GM21423 (cell line): ENCODE measurements around the gene TLCD3B.
A peak's percentile ranks its signal among the peaks of the same experiment; 100 is the strongest.

Experiments used
- ATAC-seq: cut with Tn5 transposase; IDR thresholded peaks from one replicate; pipeline ENCODE4 v1.9.1; 2021; ENCODE audit warnings: mild to moderate bottlenecking, moderate library complexity; ENCODE audit not compliant: unreplicated experiment

The TLCD3B gene

DNA sequence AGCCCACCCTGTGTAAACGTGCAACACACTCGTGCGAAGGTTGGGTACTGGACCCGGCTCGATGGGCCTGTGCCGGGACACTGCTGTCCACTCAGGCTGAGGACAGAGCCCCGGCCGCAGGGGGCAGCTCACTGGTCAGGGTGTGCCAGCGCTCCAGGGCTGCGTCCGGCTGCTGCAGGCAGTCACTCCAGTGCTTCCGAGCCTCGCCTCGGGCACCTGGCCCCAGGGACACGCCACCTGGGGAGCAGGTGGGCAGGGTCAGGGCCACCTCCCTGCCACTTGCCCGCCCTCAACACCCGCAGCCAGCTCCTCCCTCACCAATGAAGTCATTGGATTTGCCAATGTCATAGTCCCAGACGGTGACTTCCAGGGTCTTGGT is 25.0 kb downstream of the TLCD3B start:
- no peak for ATAC-seq

DNA sequence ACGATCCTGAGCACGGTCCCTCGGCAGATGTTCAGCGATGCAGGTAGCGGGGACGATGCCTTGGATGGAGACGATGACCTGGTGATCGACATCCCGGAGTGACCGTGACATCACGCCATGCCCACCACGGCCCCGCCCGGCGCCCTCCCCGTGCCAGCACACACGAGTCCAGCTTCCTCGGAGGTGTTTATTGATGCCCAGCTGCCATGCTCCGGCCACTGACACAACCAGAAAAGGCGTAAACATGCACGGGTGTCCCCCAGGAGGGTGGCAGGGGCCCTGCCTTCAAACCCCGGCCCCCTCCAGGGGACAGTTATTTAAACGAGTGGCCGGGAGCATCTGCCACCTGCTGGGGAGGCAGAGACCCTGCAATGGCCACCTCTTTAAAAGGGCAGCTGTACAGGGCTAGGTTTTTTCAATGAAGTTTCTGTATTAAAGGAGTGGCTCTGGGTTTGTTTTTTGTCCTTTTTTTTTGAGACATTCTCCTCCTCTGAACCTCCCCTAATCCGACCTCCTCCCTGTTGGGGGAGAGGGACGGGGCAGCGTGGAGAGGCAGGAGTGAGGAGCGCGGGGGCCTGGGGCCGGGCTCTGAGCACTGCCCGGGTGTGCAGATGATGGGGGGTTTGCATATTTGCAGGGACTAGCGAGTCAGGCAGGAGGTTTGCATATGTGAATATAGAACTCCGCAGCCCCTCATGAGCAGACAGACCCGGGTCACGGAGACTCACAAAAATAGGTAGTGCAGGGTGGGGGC is 25.6 kb downstream of the TLCD3B start:
- ATAC-seq, result no peak

GRCh38 chr16:30004811-30005242 is 26.2 kb downstream of the TLCD3B start:
- no peak for ATAC-seq

DNA sequence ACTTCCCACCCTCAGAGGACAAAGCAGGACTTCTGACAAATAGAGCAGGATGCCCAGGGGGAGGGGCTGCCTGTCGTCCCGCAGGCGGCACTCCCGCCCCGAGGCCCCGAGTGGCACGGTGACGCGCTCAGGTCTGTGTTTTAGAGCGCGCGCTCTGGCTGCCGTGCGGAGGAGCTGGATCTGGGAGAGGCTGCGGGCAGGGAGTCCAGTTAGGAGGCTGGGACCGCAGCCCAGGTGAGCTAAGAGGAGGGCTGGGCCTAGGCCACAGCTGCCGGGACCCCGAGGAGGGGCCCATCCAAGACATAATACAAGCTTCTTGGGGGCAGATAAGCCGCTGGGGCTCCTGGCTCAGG is 26.7 kb downstream of the TLCD3B start:
- no peak for ATAC-seq

DNA sequence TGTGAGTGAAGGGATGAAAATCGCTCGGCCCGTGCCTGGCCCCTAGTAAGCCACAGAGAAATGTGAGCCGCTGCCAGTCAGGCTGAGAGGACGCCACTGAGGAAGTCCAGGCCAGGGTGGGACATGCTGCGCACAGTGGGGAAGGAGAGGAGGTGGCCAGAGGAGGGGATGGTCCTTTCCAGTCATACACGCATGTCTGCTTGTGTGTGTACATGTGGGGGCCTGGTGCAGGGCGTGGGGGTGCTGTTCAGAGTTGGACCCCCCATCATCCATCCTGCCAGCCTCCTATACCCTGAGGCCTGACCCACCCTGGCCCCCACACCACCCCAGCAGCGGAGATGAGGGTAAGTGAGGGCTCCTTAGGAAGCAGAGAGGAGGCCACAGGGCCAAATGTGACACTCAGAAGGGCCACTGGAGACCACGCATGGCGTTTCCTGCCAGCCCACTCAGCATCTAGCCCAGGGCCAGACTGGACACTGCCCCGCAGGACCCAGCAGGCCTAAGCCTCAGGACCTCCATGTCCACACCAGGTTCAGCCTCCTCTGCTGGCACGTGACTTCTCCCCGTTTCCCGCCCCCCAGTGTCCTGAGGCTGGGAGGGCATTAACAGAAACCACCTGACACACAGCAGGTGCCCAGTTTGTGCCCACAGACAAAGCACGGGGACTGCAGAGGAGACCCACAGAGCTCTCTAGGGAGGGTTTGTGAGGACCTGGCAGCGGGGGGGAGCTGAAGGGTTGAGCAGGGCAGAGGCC is 27.2 kb downstream of the TLCD3B start:
- ATAC-seq, result no peak

DNA sequence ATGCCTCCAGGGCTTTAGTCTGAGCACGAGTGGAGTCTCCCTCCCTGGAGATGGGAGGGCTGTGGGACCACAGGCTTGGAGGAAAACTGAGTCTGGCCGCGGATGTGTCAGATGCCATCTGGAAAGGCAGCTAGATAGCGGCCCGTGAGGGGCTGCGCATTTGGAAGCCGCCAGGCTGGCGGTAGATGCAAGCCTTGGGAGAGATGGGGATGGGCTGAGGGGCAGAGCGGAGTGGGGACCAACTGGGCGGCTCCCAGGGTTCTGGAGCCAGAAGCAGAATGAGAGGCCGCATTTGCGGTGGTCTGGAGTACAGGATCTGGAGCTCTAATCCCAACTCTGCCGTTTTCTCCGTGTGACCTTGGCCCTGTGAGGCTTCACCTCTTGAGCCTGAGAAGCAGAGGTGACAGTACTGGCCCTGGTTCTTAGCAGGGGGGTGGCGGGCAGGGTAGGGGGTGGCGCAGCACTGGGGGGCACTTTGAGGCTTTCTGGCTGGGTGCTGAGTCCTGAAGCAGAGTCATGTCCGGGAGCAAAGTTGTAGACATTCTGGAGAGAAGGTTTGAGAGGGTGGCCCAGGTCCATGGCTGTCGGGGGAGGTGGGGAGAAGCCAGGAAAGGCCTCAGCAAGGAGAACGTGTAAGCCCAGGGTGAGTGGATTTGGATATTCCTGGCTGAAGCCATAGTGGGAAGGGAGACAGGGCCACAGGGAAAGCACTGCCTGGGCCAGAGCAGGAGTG is 28.3 kb downstream of the TLCD3B start:
- no peak for ATAC-seq

GRCh38 chr16:30000735-30001631 is 30.1 kb downstream of the TLCD3B start:
- ATAC-seq, result no peak

GRCh38 chr16:29999605-30000004 is 31.5 kb downstream of the TLCD3B start:
- no peak for ATAC-seq

DNA sequence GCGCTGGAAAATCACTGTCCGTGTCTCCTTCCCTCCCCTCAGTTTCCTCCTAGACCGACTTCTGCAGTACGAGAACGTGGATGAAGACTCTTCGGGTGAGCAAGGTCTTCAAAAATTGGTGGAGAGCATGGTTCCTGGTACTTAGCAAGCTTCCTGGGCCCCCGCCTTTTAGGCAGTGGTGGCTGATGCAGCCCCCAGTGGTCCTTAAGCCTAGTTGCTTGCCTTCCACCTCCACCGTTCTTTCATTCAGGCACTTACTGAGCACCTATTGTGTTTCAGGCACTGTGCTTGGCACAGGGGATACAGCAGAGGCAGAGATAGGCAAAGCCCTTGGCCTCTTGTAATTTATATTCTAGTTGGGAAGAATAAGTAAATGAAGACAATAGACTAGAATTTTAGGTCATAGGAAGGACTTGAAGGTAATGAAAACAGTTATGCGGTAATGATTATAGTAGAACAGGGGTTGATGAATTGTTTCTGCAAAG is 34.3 kb downstream of the TLCD3B start:
- ATAC-seq, result no peak

DNA sequence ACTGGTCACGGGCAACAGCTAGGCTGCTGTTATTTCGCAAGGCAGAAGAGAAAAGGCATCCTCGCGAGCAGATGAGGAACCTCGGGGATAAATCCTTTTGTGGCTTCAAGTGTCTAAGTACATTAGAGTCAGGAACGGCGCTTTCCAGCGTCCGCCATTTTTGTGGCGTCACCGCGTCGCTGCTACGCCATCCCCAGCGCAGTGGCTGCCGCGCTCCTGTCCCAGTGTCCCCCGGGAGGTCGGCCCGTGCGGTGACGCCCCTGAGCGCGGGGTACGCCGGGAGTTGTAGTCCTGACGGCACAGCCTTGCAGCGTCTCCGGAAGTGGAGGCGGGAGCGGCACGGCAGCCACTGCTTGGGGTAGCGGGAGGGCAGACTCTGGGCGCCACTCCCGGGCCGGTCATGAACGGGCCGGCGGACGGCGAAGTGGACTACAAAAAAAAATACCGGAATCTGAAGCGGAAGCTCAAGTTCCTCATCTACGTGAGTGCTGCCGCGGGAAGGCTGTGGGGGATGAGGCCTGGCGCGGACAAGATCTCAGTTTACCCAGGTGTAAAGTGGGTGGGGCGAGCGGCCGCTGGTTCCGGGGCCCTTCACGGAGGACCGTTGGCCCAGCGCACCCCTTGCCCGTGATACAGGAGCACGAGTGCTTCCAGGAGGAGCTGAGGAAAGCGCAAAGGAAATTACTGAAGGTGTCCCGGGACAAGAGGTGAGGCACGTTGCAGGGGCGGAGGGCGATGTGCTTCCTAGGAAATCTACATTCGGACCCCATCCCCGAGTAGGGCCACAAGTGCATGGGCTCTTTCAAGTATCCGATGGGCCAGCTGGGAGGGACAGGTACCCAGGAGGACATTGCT is 34.9 kb downstream of the TLCD3B start, which contains the start of gene INO80E:
TSS of gene INO80E (plus strand) at position 331 of the 855 bp plus-strand sequence. CDS start at position 401, 70 bp downstream.
- ATAC-seq, result peak; percentile 88

DNA sequence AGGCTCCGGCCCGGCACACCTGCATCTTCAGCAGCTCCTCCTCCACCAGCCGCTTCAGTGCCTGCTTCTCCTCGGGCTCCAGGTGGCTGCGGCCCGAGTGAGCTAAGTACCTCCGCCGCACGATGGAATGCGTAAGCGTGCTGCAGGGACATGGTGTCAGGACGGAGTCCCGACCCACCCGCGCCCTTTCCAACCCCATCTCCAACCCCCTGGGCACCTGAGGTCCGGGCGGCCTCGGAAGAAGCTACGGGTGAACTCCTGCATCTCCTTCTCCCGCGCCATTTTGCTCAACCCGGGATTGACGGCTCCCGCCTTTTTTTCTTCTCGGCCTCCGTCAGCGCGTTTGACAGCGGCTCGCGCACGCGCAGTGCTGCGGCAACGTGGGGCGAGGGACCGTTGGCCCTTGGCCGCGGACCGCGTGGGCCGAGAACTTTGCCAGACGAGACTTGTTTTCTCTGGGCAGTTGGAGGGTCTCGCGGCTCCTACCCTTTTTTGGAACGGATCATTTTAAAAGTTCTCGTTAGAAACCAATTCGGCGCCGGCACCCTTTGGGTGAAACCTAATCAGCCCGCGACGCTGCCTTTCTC is 35.7 kb downstream of the TLCD3B start, which contains the start of gene HIRIP3:
TSS of gene HIRIP3 (minus strand) at position 294 of the 587 bp plus-strand sequence. CDS start at position 282, 12 bp downstream.
- peak; percentile 45 for ATAC-seq

DNA sequence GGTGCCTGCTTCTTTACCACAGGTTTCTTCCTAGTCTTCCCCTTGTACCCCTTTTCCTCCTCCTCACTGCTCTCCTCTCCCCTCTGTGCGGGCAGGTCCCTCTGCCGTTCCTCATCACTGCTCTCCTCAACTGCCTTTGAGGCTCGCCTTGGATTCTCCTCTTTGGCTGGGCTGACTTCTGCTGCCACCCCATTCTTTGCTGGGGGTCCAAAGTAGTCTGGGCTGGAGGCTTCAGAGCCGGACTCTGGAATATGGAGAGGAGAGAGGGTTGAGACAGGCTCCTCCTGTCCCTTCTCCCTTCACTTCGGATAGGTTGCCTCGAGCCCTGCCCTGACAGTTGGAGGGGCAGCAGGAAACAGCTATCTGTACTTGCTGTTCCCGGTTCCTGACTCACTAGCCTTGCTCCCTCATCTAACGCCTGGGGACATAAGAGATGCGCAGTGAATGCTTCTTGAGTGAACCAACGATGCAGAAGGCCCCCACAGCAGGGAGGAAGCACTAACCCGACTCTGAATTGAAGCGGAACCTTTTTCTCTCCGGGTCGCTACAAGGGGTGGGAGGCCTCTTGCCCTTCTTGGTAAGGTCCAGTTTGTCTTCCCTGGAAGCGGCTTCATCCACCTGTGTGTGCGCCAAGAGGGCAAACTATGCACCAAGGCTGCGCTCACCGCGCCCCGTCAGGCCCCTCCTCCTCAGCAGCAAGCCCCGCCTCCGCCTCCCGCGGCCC is 36.3 kb downstream of the TLCD3B start:
- peak; percentile 38 for ATAC-seq

- no peak for ATAC-seq
Observed at GRCh38 chr16:29993903-29994599, 37.0 kb downstream of the TLCD3B start.

DNA sequence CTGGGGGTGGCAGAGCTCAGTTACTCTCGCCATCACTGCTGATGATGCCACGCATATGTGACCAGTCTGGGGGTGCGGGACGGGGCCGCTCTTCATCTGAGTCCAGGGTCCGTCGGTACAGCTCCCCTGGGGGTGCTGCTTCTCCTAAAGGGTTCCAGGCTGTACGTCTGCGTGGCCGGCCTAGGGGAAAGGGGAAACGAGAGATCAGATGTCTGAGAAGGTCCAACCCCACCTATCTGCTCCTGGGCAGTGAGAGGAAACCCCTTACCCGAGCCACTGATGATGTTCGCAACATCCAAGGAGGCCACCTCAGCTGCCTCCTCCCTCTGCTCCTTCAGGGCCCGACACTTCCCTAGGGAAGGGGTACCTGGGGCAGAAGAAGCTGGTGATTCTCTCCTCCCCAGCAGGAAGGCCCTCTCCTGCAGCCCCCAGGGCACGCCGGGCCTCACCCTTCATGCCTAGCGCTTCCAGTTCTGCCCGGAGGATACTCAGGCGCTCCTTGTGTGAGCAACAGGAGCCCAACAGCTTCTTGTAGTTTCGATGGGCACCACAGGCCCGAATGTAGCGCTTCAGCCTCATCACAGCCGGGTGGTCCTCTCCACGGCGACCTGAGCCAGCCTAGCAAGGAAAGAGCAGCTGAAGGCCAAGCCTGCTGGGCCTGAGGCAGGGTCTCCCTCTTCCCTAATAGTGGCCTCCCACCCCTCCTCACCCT is 37.7 kb downstream of the TLCD3B start:
- ATAC-seq, result no peak

DNA sequence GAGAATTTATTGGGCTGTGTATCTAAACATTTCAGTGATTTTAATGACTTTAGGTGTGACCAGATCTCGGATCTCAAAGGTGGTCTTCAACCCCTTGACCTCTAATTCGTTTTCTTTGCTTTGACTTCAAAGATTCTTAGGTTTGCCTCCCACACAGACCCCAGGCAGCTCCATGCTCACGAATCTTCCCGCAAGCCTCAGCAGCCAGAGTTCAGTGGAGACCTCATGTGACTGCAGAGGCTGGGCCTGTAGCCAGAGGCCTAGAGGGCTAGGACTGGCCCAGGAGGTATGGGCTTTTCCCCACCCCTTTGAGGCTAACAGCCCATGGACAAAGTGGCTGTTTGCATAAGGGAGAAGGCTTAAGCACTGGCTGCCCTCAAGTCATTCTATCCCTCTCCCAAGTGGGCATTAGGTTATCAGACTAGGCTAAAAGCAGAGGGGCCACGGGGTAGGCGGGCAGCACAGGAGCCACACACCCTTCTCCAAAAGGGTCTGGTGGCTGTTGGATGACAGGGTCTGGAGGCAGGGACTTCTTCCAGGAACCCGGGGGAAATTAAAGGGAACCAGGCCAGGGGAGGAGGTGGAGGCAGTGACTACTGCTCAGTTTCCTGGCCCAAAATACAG is 38.6 kb downstream of the TLCD3B start:
- ATAC-seq, result no peak

DNA sequence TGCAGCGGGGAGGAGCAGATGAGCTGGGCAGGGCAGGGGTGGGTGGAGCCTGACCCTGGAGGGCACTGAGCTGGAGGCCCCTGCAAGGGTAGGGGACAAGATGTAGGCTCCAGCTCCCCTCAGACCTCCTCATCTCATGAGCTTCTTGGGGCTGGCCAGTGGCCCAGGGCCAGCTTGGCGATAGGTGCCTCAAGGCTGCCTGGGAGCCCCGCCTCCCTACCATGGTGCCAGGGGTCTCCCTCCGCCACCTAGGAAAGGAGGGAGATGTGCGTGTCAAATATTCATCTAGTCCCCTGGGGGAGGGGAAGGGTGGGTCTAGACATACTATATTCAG is 39.5 kb downstream of the TLCD3B start:
- ATAC-seq, result no peak
